MCF 10A (cell line): ENCODE measurements around the gene ZKSCAN5. TPM values are rescaled to one million over a fixed set of nuclear protein-coding genes. Genes with fewer than 3 reads are reported as not detected.

Experiments
- BruUV-seq: library from RNA; stranded (reverse); fragments of 400-500 nt; replicated peaks from 2 replicates; lab custom pipeline; 2021; lab: Mats Ljungman, UMichigan
- CTCF ChIA-PET: fragments of 300-600 bp; sonication (Branson Sonifier 250); formaldehyde crosslinking; extraction: SDS; loops from one replicate; lab custom pipeline; 2021; ENCODE audit warnings: antibody characterized with exemption, inconsistent platforms; lab: Yijun Ruan, JAX
- POLR2A ChIA-PET: fragments of 300-600, 350-650 bp; sonication (Branson Sonifier 250); formaldehyde crosslinking; extraction: SDS; loops from one replicate; lab custom pipeline; 2020; ENCODE audit warnings: antibody characterized with exemption, inconsistent platforms; lab: Yijun Ruan, JAX
- DNase-seq: peaks from one replicate; pipeline ENCODE4 v3.0.0-alpha.2; 2018; ENCODE audit not compliant: unreplicated experiment
- H3K27ac Mint-ChIP-seq: one replicate; pipeline ENCODE4 v1.8.0; 2022; ENCODE audit warnings: mild to moderate bottlenecking, low read depth, mixed read lengths; ENCODE audit not compliant: unreplicated experiment
- H3K27me3 Mint-ChIP-seq: one replicate; pipeline ENCODE4 v1.8.0; 2022; ENCODE audit warnings: mixed read lengths; ENCODE audit not compliant: insufficient read depth, unreplicated experiment
- H3K36me3 Mint-ChIP-seq: one replicate; pipeline ENCODE4 v1.8.0; 2022; ENCODE audit warnings: mild to moderate bottlenecking, moderate library complexity, mixed read lengths; ENCODE audit not compliant: insufficient read depth, unreplicated experiment
- H3K4me1 Mint-ChIP-seq: one replicate; pipeline ENCODE4 v1.8.0; 2022; ENCODE audit warnings: mixed read lengths; ENCODE audit not compliant: insufficient read depth, unreplicated experiment
- H3K4me3 Mint-ChIP-seq: one replicate; pipeline ENCODE4 v1.8.0; 2022; ENCODE audit warnings: mild to moderate bottlenecking, moderate library complexity, mixed read lengths; ENCODE audit not compliant: unreplicated experiment
- H3K9me3 Mint-ChIP-seq: one replicate; pipeline ENCODE4 v1.8.0; 2022; ENCODE audit warnings: mixed read lengths; ENCODE audit not compliant: unreplicated experiment
- intact Hi-C: fragments of 100-400 bp; cut with micrococcal nuclease; formaldehyde crosslinking; loops from 2 replicates; pipeline ENCODE4 v1.14.1; 2022
- total RNA-seq: library from RNA; stranded (reverse); gene quantifications from 2 replicates; pipeline ENCODE4 v1.2.3, GENCODE V29; 2022
- TF ChIP-seq, protein P1 (sequence below): fragments of 200-600 bp; IDR thresholded peaks from one replicate; pipeline ENCODE4 v1.8.0; 2022; ENCODE audit warnings: antibody characterized with exemption, mild to moderate bottlenecking; ENCODE audit not compliant: unreplicated experiment

The ZKSCAN5 gene
- total RNA-seq, 1 experiment from 2014 or later, result 13.6 TPM

DNA sequence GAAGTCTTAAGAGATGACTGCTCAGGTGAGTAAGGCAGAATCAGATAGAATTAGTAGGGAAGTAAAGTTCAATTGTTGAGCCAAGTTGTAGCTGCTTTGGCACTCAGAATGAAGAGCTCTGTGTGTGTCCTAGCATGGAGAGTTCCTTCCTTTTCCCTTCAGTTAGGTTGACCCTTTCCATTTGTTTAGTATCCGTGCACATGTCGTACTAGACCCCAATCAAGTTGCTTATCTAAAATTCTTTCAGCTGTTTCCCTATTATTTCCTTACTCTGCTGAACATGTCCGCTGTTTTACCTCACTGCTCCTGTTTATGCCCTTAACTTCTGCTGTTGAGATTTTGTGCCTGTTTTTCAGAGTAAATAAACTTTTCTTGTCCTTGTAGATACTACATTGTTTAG is 67.3 kb downstream of the ZKSCAN5 start:
- ChIA-PET POLR2A (interaction anchor here (0.6 to 3.1 kb wide), 4 partner anchors 9 to 26 kb away, joined by 3 to 23 read pairs (median 4); partner anchors contain the start of genes TMEM225B and ZNF655), CTCF (interaction anchor here (0.5 kb wide), 1 partner anchor 105 kb away, joined by 3 read pairs; no protein-coding TSS in a partner anchor)
- DNase-seq, result no peak
- H3K27ac Mint-ChIP-seq, result peak overlapping the region; percentile 46
- intact Hi-C loops, result no loop called here
- peaks cover 6% of the 10 kb centered on the region for H3K9me3 Mint-ChIP-seq
- no peak overlapping the region for H3K4me3 Mint-ChIP-seq
- no peaks in the 10 kb centered on the region for H3K27me3 Mint-ChIP-seq
- peaks cover 70% of the 10 kb centered on the region for H3K36me3 Mint-ChIP-seq
- TF ChIP-seq, protein P1, sequence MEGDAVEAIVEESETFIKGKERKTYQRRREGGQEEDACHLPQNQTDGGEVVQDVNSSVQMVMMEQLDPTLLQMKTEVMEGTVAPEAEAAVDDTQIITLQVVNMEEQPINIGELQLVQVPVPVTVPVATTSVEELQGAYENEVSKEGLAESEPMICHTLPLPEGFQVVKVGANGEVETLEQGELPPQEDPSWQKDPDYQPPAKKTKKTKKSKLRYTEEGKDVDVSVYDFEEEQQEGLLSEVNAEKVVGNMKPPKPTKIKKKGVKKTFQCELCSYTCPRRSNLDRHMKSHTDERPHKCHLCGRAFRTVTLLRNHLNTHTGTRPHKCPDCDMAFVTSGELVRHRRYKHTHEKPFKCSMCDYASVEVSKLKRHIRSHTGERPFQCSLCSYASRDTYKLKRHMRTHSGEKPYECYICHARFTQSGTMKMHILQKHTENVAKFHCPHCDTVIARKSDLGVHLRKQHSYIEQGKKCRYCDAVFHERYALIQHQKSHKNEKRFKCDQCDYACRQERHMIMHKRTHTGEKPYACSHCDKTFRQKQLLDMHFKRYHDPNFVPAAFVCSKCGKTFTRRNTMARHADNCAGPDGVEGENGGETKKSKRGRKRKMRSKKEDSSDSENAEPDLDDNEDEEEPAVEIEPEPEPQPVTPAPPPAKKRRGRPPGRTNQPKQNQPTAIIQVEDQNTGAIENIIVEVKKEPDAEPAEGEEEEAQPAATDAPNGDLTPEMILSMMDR, result no peak
- no TSS peak for BruUV-seq
- H3K4me1 Mint-ChIP-seq, result no peaks in the 10 kb centered on the region

DNA sequence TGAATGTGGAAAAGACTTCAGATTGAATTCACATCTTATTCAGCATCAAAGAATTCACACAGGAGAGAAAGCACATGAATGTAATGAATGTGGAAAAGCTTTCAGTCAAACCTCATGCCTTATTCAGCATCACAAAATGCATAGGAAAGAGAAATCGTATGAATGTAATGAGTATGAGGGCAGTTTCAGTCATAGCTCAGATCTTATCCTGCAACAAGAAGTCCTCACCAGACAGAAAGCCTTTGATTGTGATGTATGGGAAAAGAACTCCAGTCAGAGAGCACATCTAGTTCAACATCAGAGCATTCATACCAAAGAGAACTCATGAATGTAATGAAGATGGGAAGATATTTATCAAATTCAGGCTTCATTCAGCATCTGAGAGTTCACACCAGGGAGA is 68.8 kb downstream of the ZKSCAN5 start:
- no peaks in the 10 kb centered on the region for H3K4me1 Mint-ChIP-seq
- H3K27ac Mint-ChIP-seq, result no peak overlapping the region
- ChIA-PET POLR2A (interaction anchor here (2.8 to 3.1 kb wide), 2 partner anchors 10 to 14 kb away, joined by 8 to 23 read pairs; partner anchors contain the start of gene ZNF655), CTCF (interaction anchor here (0.6 to 1.0 kb wide), 2 partner anchors 49 to 266 kb away, joined by 3 read pairs; no protein-coding TSS in a partner anchor)
- H3K36me3 Mint-ChIP-seq, result peaks cover 58% of the 10 kb centered on the region
- no peak overlapping the region for H3K4me3 Mint-ChIP-seq
- BruUV-seq, result TSS peak; percentile 5
- DNase-seq, result no peak
- no peaks in the 10 kb centered on the region for H3K27me3 Mint-ChIP-seq
- intact Hi-C loops, result no loop called here
- TF ChIP-seq, protein P1, result no peak
- H3K9me3 Mint-ChIP-seq, result peaks cover 6% of the 10 kb centered on the region

DNA sequence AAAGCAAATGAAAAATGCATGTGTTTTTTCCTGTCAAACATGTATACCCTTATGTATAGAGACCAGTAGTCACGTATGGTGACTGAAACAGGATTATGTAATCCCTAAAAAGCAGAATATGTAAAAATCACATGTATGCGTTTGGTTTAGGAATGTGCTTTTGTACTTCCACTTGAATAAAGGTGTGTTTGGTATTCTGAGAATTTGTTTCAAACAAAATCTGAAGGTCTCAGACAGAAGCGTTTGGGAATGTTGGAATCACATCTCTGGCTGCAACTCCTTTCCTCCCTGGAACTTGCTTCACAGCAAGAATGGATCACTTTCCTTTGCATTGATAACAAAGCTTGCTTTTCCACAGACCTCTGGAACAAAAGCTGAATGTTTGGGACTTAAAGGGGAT is 71.8 kb downstream of the ZKSCAN5 start:
- intact Hi-C loops, result no loop called here
- DNase-seq, result no peak
- H3K4me1 Mint-ChIP-seq, result no peaks in the 10 kb centered on the region
- no peaks in the 10 kb centered on the region for H3K27me3 Mint-ChIP-seq
- ChIA-PET CTCF (no interaction called here), POLR2A (interaction anchor here (1.5 kb wide), 1 partner anchor 10 kb away, joined by 3 read pairs; no protein-coding TSS in a partner anchor)
- H3K36me3 Mint-ChIP-seq, result peaks cover 32% of the 10 kb centered on the region
- TF ChIP-seq, protein P1, result no peak
- H3K27ac Mint-ChIP-seq, result no peak overlapping the region
- H3K9me3 Mint-ChIP-seq, result peaks cover 6% of the 10 kb centered on the region
- BruUV-seq, result no TSS peak
- no peak overlapping the region for H3K4me3 Mint-ChIP-seq

DNA sequence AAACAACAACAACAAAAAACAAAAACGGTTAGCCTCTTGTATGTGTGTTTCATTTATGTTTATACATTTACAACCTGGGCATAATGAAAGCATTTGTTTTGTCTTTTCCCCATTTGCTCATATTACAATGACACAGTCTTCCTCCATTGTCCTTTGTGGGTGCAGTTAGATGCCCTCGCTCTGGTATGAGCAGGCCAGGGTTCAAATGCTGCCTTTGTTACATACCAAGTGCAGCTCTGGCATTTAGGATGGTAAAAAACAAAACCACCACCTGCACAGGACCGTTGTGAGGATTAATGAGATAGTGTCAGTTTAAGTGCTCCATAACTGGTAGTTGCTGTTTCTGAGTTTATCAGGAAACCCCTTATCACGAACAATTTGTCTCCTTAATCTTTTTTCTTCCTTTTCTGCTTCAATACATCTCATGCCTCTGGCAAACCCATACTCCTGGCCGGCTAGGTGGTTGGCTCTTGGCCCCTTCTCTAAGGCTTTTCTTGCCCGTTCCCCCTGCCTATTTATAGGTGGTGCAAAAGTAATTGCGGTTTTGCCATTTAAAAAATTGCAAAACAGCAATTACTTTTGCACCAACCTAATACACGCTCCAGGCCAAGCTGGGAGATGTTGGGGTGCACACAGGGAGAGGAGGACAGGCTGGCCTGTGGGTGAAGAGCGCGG is 75.0 kb downstream of the ZKSCAN5 start:
- CTCF ChIA-PET, result no interaction called here
- Mint-ChIP-seq H3K4me3 (no peak overlapping the region), H3K27me3 (no peaks in the 10 kb centered on the region), H3K4me1 (no peaks in the 10 kb centered on the region), H3K27ac (no peak overlapping the region), H3K36me3 (peaks cover 4% of the 10 kb centered on the region), H3K9me3 (no peaks in the 10 kb centered on the region)
- TF ChIP-seq, protein P1, result no peak
- no TSS peak for BruUV-seq
- DNase-seq, result no peak
- POLR2A ChIA-PET, result interaction anchor here (0.7 kb wide), 1 partner anchor 1427 kb away, joined by 3 read pairs; no protein-coding TSS in a partner anchor
- intact Hi-C loops, result no loop called here
